HG02852 (cell line): ENCODE measurements around the gene NAALADL1.

ENCODE experiments used
- ATAC-seq: cut with Tn5 transposase; IDR thresholded peaks from one replicate; pipeline ENCODE4 v1.9.1; 2021; ENCODE audit warnings: mild to moderate bottlenecking, moderate library complexity; ENCODE audit not compliant: unreplicated experiment

NAALADL1 gene, protein sequence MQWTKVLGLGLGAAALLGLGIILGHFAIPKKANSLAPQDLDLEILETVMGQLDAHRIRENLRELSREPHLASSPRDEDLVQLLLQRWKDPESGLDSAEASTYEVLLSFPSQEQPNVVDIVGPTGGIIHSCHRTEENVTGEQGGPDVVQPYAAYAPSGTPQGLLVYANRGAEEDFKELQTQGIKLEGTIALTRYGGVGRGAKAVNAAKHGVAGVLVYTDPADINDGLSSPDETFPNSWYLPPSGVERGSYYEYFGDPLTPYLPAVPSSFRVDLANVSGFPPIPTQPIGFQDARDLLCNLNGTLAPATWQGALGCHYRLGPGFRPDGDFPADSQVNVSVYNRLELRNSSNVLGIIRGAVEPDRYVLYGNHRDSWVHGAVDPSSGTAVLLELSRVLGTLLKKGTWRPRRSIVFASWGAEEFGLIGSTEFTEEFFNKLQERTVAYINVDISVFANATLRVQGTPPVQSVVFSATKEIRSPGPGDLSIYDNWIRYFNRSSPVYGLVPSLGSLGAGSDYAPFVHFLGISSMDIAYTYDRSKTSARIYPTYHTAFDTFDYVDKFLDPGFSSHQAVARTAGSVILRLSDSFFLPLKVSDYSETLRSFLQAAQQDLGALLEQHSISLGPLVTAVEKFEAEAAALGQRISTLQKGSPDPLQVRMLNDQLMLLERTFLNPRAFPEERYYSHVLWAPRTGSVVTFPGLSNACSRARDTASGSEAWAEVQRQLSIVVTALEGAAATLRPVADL

DNA sequence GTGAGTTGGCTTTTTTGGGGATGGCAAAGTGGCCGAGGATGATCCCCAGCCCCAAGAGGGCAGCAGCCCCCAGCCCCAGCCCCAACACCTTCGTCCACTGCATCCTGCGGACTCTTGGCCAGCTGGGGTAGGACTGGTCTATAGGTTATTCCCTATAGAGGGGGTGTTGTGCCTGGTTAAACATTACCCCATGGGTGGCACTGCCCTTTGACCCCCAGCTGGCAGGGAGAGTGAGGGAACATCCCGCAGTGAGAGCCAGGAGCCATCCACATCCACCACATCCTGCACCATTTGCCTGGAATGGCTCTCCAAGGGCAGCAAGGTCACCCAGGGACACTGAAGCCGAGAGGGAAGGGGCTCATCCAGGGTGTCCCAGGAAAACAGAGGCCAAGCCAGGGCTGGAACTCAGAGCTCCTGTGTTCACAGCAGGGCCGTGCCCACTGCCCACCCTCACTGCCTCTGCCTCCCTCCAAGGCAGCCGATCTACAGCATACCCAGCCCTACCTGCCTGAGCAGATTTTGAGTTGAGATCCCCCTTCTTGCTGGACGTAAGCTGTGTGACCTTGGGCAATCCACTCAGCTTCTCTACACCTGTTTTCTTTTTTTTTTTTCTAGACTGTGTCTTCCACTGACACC is at the start of gene NAALADL1:
Gene NAALADL1, minus strand, starts transcription at position 135 of the 636 bp plus-strand sequence. Its CDS starts 32 bp downstream, at position 103.
- no peak for ATAC-seq

DNA sequence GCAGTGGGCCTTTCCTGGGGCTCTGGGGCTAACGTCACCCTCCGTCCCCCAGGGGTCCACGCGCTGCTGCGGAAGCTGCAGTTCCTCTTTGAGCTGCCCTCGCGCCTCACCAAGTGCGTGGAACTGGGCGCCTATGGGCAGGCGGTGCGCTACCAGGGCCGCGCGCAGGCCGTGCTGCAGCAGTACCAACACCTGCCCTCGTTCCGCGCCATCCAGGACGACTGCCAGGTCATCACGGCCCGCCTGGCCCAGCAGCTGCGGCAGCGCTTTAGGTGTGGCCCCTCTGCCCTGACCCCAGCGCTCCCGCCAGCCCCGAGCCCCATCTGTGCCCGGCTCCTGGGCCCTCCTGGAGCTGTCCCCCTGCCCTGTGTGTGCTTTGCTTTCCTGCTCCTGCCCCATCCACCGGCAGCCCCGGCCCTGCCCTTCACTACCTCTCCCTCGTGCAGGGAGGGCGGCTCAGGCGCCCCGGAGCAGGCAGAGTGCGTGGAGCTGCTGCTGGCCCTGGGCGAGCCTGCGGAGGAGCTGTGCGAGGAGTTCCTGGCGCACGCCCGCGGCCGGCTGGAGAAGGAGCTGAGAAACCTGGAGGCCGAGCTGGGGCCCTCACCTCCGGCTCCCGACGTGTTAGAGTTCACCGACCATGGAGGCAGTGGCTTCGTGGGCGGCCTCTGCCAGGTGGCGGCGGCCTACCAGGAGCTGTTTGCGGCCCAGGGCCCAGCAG is 49.6 kb upstream of the NAALADL1 start:
- no peak for ATAC-seq

GRCh38 chr11:65107078-65107477 is 48.7 kb upstream of the NAALADL1 start:
- ATAC-seq: no peak

DNA sequence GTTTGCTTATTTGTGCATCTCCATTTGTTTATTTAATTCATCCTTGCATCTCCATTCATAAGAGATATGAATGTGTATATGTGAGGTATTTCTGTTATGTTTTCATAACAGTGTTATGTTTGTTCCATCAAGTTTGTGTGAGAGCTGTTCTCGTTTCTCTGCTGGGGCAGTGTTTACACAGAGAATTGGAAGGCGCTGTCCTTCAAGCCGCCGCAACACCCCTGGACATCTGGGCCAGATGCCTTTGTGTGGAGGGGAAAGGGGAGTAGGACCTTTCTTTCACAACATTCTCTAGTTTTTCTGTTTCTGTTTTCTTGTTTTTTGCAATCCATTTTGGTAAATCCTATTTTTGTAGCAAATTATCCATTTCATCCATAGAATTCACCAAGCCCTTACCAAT is 46.3 kb upstream of the NAALADL1 start:
- no peak for ATAC-seq

GRCh38 chr11:65103476-65103875 is 45.1 kb upstream of the NAALADL1 start:
- no peak for ATAC-seq

DNA sequence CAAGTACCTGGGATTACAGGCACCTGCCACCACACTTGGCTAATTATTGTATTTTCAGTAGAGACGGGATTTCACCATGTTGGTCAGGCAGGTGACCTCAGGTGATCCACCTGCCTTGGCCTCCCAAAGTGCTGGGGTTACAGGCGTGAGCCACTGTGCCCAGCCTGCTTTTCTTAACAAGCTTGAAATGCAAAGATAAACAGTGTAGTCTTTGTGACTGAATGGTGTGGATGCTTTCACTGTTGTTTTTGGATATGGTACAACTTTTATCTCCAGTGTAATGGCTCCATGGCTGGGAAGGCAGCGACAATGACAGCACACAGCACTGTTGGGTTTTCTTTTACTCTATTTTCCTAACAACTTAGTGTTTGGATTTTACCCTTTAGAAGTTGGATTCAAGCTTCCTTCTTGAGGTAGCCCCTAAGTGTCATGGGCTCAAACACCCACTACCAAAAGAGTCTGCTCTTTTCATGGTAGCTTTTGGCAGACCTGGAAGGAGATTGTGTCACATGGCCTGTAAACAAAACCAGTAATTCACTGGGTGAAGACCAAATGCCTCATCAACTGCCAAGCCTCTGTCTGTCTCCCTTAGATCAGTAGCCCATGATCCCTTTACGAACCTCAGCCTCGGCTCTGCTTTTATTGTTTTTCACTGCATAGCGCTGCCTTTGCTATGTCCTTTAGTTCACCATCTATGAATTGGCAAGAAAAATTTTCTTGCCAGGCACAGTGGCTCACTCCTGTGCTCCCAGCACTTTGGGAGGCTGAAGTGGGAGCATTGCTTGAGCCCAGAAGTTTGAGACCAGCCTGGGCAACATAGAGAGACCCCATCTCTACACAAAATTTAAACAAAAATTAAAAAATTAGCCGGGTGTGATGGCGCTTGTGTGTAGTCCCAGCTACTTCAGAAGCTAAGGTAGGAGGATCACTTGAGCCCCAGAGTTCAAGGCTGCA is 44.1 kb upstream of the NAALADL1 start:
- no peak for ATAC-seq

GRCh38 chr11:65100674-65101350 is 42.5 kb upstream of the NAALADL1 start:
- no peak for ATAC-seq

DNA sequence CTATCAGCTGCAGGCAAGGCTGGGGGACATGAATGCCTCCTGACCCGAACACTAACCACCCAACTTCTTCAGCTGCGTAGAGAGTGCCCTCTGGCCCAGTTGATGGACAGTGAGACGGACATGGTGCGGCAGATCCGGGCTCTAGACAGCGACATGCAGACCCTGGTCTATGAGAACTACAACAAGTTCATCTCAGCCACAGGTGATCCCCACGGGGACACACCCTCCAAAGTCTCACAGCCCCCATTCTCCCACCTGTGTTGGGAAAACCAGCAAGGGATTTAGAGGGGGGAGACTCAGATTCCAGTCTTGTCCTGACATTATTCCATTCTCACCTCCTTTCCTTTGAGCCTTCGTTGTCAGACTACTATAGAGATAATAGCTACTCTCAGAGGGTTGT is 38.6 kb upstream of the NAALADL1 start:
- ATAC-seq: no peak

GRCh38 chr11:65095974-65096806 is 37.8 kb upstream of the NAALADL1 start, which contains the start of gene VPS51:
Gene VPS51, plus strand, starts transcription at chr11:65096214. Its CDS starts 37 bp downstream, at chr11:65096251.
- ATAC-seq: peak; percentile 76

- no peak for ATAC-seq
Measured at GRCh38 chr11:65095427-65095826, 37.1 kb upstream of the NAALADL1 start.

GRCh38 chr11:65090628-65091027 is 32.3 kb upstream of the NAALADL1 start:
- no peak for ATAC-seq

DNA sequence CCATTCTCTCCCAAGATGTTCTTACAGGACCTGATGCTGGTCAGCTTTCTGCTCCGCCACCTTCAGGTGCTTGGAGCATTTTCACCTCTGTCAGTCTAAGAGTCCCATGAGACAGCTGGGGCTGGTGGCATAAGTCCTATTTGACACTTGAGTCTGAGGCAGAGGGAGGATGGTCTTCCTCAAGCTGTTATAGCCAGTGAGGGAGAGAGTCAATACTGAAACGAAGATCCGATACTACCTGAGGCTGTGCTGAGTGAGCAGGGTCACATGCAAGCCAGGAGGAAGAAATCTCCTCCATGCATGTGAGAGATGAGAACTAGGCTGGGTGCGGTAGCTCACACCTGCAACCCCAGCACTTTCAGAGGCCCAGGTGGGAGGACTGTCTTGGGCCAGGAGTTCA is 31.3 kb upstream of the NAALADL1 start:
- ATAC-seq: no peak

DNA sequence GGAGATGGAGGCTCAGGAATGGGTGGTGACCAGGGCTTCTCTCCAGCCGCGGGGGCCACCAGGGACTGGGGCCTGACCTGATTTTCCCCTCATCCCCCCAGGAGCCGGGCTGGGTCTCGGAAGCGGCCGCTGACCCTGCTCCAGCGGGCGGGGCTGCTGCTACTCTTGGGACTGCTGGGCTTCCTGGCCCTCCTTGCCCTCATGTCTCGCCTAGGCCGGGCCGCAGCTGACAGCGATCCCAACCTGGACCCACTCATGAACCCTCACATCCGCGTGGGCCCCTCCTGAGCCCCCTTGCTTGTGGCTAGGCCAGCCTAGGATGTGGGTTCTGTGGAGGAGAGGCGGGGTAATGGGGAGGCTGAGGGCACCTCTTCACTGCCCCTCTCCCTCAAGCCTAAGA is 29.5 kb upstream of the NAALADL1 start:
- ATAC-seq: no peak

- no peak for ATAC-seq
Measured at GRCh38 chr11:65087216-65087615, 28.9 kb upstream of the NAALADL1 start.

- ATAC-seq: no peak
Measured at GRCh38 chr11:65086809-65087208, 28.5 kb upstream of the NAALADL1 start.

GRCh38 chr11:65085446-65085845 is 27.1 kb upstream of the NAALADL1 start:
- ATAC-seq: no peak

DNA sequence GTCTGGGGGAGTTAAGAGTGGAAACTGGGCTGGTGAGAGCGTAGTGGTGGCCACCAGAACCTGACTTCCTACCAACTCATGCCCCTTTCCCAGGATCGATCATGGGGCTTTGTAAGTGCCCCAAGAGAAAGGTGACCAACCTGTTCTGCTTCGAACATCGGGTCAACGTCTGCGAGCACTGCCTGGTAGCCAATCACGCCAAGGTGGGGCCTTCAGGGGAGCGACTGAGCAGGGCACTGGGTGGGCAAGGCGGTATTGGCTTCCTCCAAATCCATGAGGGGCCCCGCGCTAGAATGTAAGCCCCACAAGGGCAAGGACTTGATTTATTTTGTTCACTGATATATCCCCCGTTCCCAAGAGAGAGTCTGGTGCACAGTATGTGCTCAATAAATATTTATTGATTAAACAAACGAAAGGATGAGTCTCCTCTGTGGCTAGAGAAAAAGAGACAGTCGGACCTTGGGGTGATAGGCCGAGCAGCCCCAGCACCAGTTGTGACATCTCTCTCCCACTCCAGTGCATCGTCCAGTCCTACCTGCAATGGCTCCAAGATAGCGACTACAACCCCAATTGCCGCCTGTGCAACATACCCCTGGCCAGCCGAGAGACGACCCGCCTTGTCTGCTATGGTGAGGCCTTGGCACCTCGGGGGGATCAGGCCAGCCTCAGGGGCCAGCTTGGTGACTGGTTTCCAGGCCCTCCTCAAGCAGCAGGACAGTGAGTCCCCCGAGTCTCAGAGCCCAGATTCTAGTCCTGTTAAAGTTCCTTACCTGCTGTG is 26.4 kb upstream of the NAALADL1 start:
- ATAC-seq: no peak
